Adrenal gland (tissue), 5 donors: ENCODE data around the gene MYLK.

Source experiments
- CTCF ChIP-seq, 6 experiments: fragments of 450-650 bp in 4 of 6; fragments of 200-600 bp in 2 of 6; sonication (generic) in 1 of 6; IDR thresholded peaks; 1 replicate in 5 of 6; 2 replicates in 1 of 6; pipeline versions ENCODE4 v1.5.1 to v1.8.0; 2016 to 2021; ENCODE audit warnings: antibody characterized with exemption in 6 of 6, mild to moderate bottlenecking in 2 of 6, moderate library complexity in 1 of 6
- POLR2A ChIP-seq, 2 donors: fragments of 450-650 bp; IDR thresholded peaks; one replicate each; pipeline ENCODE4 v1.6.1; 2017; ENCODE audit warnings: antibody characterized with exemption in 2 of 2, mild to moderate bottlenecking in 2 of 2, moderate library complexity in 1 of 2
- donor health status: DM: no; HTN: no; CAD: no.

DNA sequence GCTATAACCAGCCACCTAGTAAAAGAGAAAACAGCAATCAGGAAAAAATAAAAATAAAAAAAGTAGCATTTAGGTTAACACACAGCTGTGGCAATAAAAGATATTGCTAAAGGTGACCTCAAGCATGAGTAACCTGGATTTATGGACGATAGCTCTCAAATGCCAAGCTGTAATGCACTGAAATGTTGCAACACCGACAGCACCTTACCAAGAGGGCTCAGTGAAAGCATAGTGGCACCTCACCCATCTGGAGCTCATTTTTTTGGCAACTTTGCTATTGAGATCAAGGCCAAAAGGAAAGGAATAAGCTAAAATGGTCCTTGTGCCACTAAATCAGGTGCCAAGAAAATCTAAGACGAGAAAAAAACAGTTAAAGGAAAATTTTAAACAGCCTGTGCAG lies 301.8 kb downstream of the MYLK start:
- TF ChIP-seq CTCF (IDR thresholded peaks at IDR 0.05) (no peak), POLR2A (IDR thresholded peaks at IDR 0.05) (no peak)
